SK-N-SH (cell line): ENCODE results near the gene RGS4. TPM values are rescaled to one million over a fixed set of nuclear protein-coding genes. Genes with fewer than 3 reads are reported as not detected.

Experiments
- CTCF ChIA-PET: fragments of 300-600, 350-600 bp; formaldehyde crosslinking; extraction: SDS; loops from one replicate; lab custom pipeline; 2021; lab: Yijun Ruan, JAX
- POLR2A ChIA-PET: fragments of 350-600 bp; sonication (Branson Sonifier 250); formaldehyde crosslinking; extraction: SDS; loops from one replicate; lab custom pipeline; 2020; ENCODE audit warnings: antibody characterized with exemption, inconsistent platforms; lab: Yijun Ruan, JAX
- DNase-seq: peaks from one replicate; pipeline ENCODE4 v3.0.0; 2012
- H2AFZ ChIP-seq: fragments of 200-600 bp; sonication (generic); 2 replicates; pipeline ENCODE4 v1.8.1; 2016; ENCODE audit warnings: antibody characterized with exemption, mild to moderate bottlenecking, low read depth
- H3F3A ChIP-seq: fragments of 200-600 bp; sonication (generic); replicated peaks from 2 replicates; pipeline ENCODE3; 2016; ENCODE audit warnings: antibody characterized with exemption, mild to moderate bottlenecking; ENCODE audit not compliant: insufficient read depth
- H3K27ac ChIP-seq, 2 experiments: fragments of 200-500 bp in 1 of 2; fragments of 200-600 bp in 1 of 2; sonication (Bioruptor generic) in 1 of 2; sonication (generic), shearing (Covaris generic) in 1 of 2; 2 replicates each; pipeline versions ENCODE4 v1.5.1 to v1.6.1; 2014 to 2016; ENCODE audit warnings: low read depth in 2 of 2, inconsistent platforms in 1 of 2, low read length in 1 of 2, mild to moderate bottlenecking in 1 of 2, mixed read lengths in 1 of 2
- H3K27me3 ChIP-seq: fragments of 200-600 bp; sonication (generic), shearing (Covaris generic); 2 replicates; pipeline ENCODE4 v1.6.1; 2016; ENCODE audit warnings: mixed run types; ENCODE audit not compliant: insufficient read depth
- H3K36me3 ChIP-seq, 2 experiments: fragments of 200-500 bp in 1 of 2; fragments of 200-600 bp in 1 of 2; sonication (Bioruptor generic) in 1 of 2; sonication (generic) in 1 of 2; replicated peaks in 1 of 2; 2 replicates each; pipeline versions ENCODE3 to v1.5.1; 2014 to 2016; ENCODE audit warnings: low read length in 1 of 2, mild to moderate bottlenecking in 1 of 2; ENCODE audit not compliant: insufficient read depth in 2 of 2, control insufficient read depth in 1 of 2
- H3K4me1 ChIP-seq, 2 experiments: fragments of 200-500 bp in 1 of 2; fragments of 200-600 bp in 1 of 2; sonication (Bioruptor generic) in 1 of 2; sonication (generic), shearing (Covaris generic) in 1 of 2; 2 replicates each; pipeline versions ENCODE4 v1.5.1 to v1.6.1; 2014 to 2016; ENCODE audit warnings: low read depth in 1 of 2, low read length in 1 of 2, mixed run types in 1 of 2; ENCODE audit not compliant: insufficient read depth in 2 of 2, control insufficient read depth in 1 of 2
- H3K4me2 ChIP-seq: fragments of 200-600 bp; sonication (generic), shearing (Covaris generic); 2 replicates; pipeline ENCODE4 v1.6.1; 2017; ENCODE audit warnings: mixed run types
- H3K4me3 ChIP-seq, 2 experiments: fragments of 200-500 bp in 1 of 2; fragments of 200-600 bp in 1 of 2; sonication (Bioruptor generic) in 1 of 2; sonication (generic), shearing (Covaris generic) in 1 of 2; 2 replicates each; pipeline versions ENCODE4 v1.5.1 to v1.8.1; 2014 to 2016; ENCODE audit warnings: low read depth in 2 of 2, inconsistent platforms in 1 of 2, low read length in 1 of 2, mild to moderate bottlenecking in 1 of 2, mixed read lengths in 1 of 2, moderate library complexity in 1 of 2
- H3K79me2 ChIP-seq: fragments of 200-600 bp; sonication (generic); 2 replicates; pipeline ENCODE4 v1.8.1; 2017; ENCODE audit warnings: mild to moderate bottlenecking; ENCODE audit not compliant: insufficient read depth
- H3K9ac ChIP-seq: fragments of 200-600 bp; sonication (generic); 2 replicates; pipeline ENCODE4 v1.6.1; 2017; ENCODE audit warnings: mixed run types
- H3K9me2 ChIP-seq: fragments of 200-600 bp; sonication (generic); 2 replicates; pipeline ENCODE4 v1.6.1; 2017; ENCODE audit warnings: mixed run types
- H3K9me3 ChIP-seq: fragments of 200-600 bp; sonication (generic); 2 replicates; pipeline ENCODE4 v1.6.1; 2017; ENCODE audit warnings: mixed run types, mild to moderate bottlenecking, moderate library complexity
- H4K20me1 ChIP-seq: fragments of 200-600 bp; sonication (generic); 2 replicates; pipeline ENCODE4 v1.6.1; 2017; ENCODE audit warnings: mild to moderate bottlenecking, mixed run types; ENCODE audit not compliant: insufficient read depth
- CHD2 ChIP-seq: fragments of 150-350 bp; IDR thresholded peaks from 2 replicates; pipeline ENCODE4 v1.6.1; 2018; ENCODE audit warnings: low read length; ENCODE audit not compliant: partially characterized antibody
- EZH2phosphoT487 ChIP-seq: fragments of 200-600 bp; sonication (generic); IDR thresholded peaks from 2 replicates; pipeline ENCODE4 v1.6.1; 2017; ENCODE audit warnings: low read depth, mixed run types, mild to moderate bottlenecking, antibody characterized with exemption, moderate library complexity, borderline replicate concordance
- FOSL2 ChIP-seq: IDR thresholded peaks from 2 replicates; pipeline ENCODE4 v1.4.0; 2012; ENCODE audit warnings: low read depth, mild to moderate bottlenecking, moderate library complexity, borderline replicate concordance
- FOXM1 ChIP-seq: IDR thresholded peaks from 2 replicates; pipeline ENCODE4 v1.4.0; 2012; ENCODE audit warnings: low read depth, mild to moderate bottlenecking
- GATA2 ChIP-seq: sonication (generic); formaldehyde crosslinking; IDR thresholded peaks from 2 replicates; pipeline ENCODE4 v1.5.0; 2020; ENCODE audit warnings: mild to moderate bottlenecking, missing genetic modification reagents
- JUND ChIP-seq: IDR thresholded peaks from 2 replicates; pipeline ENCODE4 v1.4.0; 2012
- MXI1 ChIP-seq: IDR thresholded peaks from 2 replicates; pipeline ENCODE4 v1.6.1; 2012; ENCODE audit warnings: mild to moderate bottlenecking, low read depth, low read length, improper control_type of control experiment
- NRF1 ChIP-seq: IDR thresholded peaks from 2 replicates; pipeline ENCODE4 v1.6.1; 2012; ENCODE audit warnings: low read depth, mild to moderate bottlenecking, low read length
- RFX5 ChIP-seq: IDR thresholded peaks from 2 replicates; pipeline ENCODE4 v1.6.1; 2012; ENCODE audit warnings: mild to moderate bottlenecking, improper control_type of control experiment, low read length
- SIN3A ChIP-seq: IDR thresholded peaks from 2 replicates; pipeline ENCODE4 v1.6.1; 2012; ENCODE audit warnings: low read depth, mild to moderate bottlenecking, low read length, moderate library complexity, borderline replicate concordance
- SMC3 ChIP-seq: IDR thresholded peaks from 2 replicates; pipeline ENCODE4 v1.6.1; 2012; ENCODE audit warnings: low read depth, low read length, improper control_type of control experiment
- TAF1 ChIP-seq: IDR thresholded peaks from 2 replicates; pipeline ENCODE4 v1.6.1; 2012; ENCODE audit warnings: low read depth, mild to moderate bottlenecking, low read length, moderate library complexity, borderline replicate concordance
- TCF12 ChIP-seq: IDR thresholded peaks from 2 replicates; pipeline ENCODE4 v1.4.0; 2012
- TEAD4 ChIP-seq: IDR thresholded peaks from 2 replicates; pipeline ENCODE4 v1.4.0; 2012; ENCODE audit warnings: mild to moderate bottlenecking, borderline replicate concordance; ENCODE audit not compliant: insufficient read depth
- USF1 ChIP-seq: IDR thresholded peaks from 2 replicates; pipeline ENCODE4 v1.4.0; 2012; ENCODE audit warnings: low read depth, borderline replicate concordance
- USF2 ChIP-seq: fragments of 150-350 bp; IDR thresholded peaks from 2 replicates; pipeline ENCODE4 v1.6.1; 2017; ENCODE audit warnings: antibody characterized with exemption, low read length, low read depth, borderline replicate concordance
- ZBTB33 ChIP-seq: IDR thresholded peaks from 2 replicates; pipeline ENCODE4 v1.4.0; 2012; ENCODE audit warnings: low read depth, borderline replicate concordance
- WGBS: methylation state at CpG from one replicate; pipeline ENCODE4 v1.1.6; 2017; ENCODE audit warnings: low lambda C conversion rate; 5-methylcytosine and 5-hydroxymethylcytosine counted together
- polyA plus RNA-seq, 3 experiments: library from polyadenylated mRNA; depleted of rRNA; stranded (reverse); fragments of >200 nt; gene quantifications; 2 replicates each; pipeline ENCODE4 v1.2.3, GENCODE V29; 2012

RGS4 gene
- polyA plus RNA-seq, 1 of the 3 experiments (the other 2 are of a cell fraction), result 124 TPM

GRCh38 chr1:163069655-163070277, 605 bp downstream of the RGS4 start:
- Histone ChIP-seq H3K9me2 (no peaks in the 10 kb centered on the region), H3K9me3 (no peaks in the 10 kb centered on the region), H3K4me1 (peaks cover 28 to 32% of the 10 kb centered on the region in 2 experiments; a peak in 3 of 4 replicates), H3K9ac (peak overlapping the region; percentile 95), H3K36me3 (peaks cover 47 to 48% of the 10 kb centered on the region in 2 experiments), H3K27ac (peak overlapping the region; percentile 91 to 99), H3K4me3 (peak overlapping the region; percentile 69 to 82), H3K79me2 (peaks cover 62% of the 10 kb centered on the region), H4K20me1 (peaks cover 11% of the 10 kb centered on the region; the same call in 1 of the 2 replicates), H3F3A (peaks cover 48% of the 10 kb centered on the region), H2AFZ (no peak overlapping the region), H3K4me2 (peak overlapping the region; percentile 85), H3K27me3 (no peaks in the 10 kb centered on the region)
- CTCF ChIA-PET, result interaction anchor here (0.6 to 8.4 kb wide), 25 partner anchors 13 to 270 kb away, joined by 3 to 120 read pairs (median 7); partner anchors contain the start of gene NUF2
- 6% methylated on average over 2 of the region's 2 CpGs for WGBS
- POLR2A ChIA-PET, result interaction anchor here (0.6 to 8.7 kb wide), 36 partner anchors 9 to 252 kb away, joined by 3 to 450 read pairs (median 6); partner anchors contain the start of genes NUF2 and RGS5
- TF ChIP-seq JUND, result no peak
- TF ChIP-seq ZBTB33, result no peak
- TF ChIP-seq MXI1, result peak; percentile 26; the same call in 1 of the 2 replicates
- peak; percentile 40; the same call in 1 of the 2 replicates for TF ChIP-seq GATA2 (CRISPR knock-in tag)
- TF ChIP-seq TEAD4, result no peak
- no peak for DNase-seq

- H3K9me3 ChIP-seq, result no peaks in the 10 kb centered on the region
- 2% methylated on average over 6 of the region's 6 CpGs for WGBS
- peak overlapping the region; percentile 5; the same call in 1 of the 2 replicates for H2AFZ ChIP-seq
- CTCF ChIA-PET, result interaction anchor here (0.6 to 8.4 kb wide), 31 partner anchors 9 to 244 kb away, joined by 3 to 120 read pairs (median 4); partner anchors contain the start of genes CCDC190 and RGS5
- peak overlapping the region; percentile 95 for H3K9ac ChIP-seq
- H3K9me2 ChIP-seq, result no peaks in the 10 kb centered on the region
- H3F3A ChIP-seq, result peaks cover 67% of the 10 kb centered on the region
- H3K4me3 ChIP-seq, result peak overlapping the region; percentile 69 to 82
- DNase-seq, result peak; percentile 44
- no peaks in the 10 kb centered on the region for H3K27me3 ChIP-seq
- peak overlapping the region; percentile 85 for H3K4me2 ChIP-seq
- POLR2A ChIA-PET, result interaction anchor here (0.7 to 8.7 kb wide), 13 partner anchors 91 to 368 kb away, joined by 3 to 450 read pairs (median 11); partner anchors contain the start of gene RGS5
- peaks cover 11% of the 10 kb centered on the region; the same call in 1 of the 2 replicates for H4K20me1 ChIP-seq
- peaks cover 65 to 66% of the 10 kb centered on the region in 2 experiments for H3K36me3 ChIP-seq
- peaks cover 36 to 37% of the 10 kb centered on the region in 2 experiments; a peak in 3 of 4 replicates for H3K4me1 ChIP-seq
- peak overlapping the region; percentile 91 to 99 for H3K27ac ChIP-seq
- peaks cover 62% of the 10 kb centered on the region for H3K79me2 ChIP-seq
- TF ChIP-seq GATA2 (CRISPR knock-in tag), result 0 out of 2 replicates have a peak, but pooled peaks have one; percentile 12
- TF ChIP-seq TAF1, result no peak; the same call in 1 of the 2 replicates
- TF ChIP-seq FOXM1, result no peak
- TF ChIP-seq SIN3A, result no peak
- no peak for TF ChIP-seq RFX5
- TF ChIP-seq TCF12, result peak; percentile 71
- TF ChIP-seq USF1, result no peak
- no peak for TF ChIP-seq ZBTB33
- no peak for TF ChIP-seq EZH2phosphoT487
- no peak for TF ChIP-seq USF2
- peak; percentile 48; the same call in 1 of the 2 replicates for TF ChIP-seq FOSL2
- TF ChIP-seq NRF1, result no peak
- no peak for TF ChIP-seq CHD2
- TF ChIP-seq SMC3, result peak; percentile 88
Observed at GRCh38 chr1:163071405-163072255, 2.5 kb downstream of the RGS4 start.
